Measurements from ENCODE around the gene SMYD2.
"Not testable (repeated sequence)": the region's sequence is repeated elsewhere in the genome, so short reads cannot be mapped to it uniquely, and the experiment has no call there.

SMYD2 gene

DNA sequence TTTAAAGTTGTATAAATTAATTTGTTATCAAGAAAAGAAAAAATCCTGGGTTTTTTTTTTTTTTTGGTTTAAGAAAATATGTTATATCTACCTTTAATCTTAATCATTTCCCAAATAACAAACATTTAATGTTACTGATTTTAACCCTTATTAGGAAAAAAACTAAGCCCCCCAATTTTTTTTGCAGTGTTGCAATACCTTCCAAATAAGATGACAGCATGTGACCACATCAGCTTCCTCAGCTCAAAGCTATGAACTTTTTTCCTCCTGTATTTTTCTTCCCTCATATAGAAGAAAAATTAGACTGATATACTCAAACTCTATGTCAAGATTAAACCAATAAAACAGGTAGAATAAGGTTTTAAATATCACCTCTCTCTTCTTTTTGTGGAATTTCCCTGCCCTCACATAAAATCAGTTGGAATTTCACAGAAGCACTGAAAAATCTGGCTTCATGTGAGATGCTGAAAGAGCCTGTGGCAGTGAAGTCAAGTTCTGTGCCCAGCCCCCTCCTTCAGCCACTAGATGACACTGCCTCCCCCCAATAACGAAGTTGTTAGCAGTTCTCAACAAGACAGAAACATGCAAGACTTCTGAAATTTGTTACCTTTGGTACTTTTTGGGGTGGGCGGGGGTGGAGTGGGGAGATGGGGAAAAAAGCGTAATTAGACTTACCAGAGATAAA, 9.6 kb upstream of the SMYD2 start:
- no peak overlapping the region for H3K4me3 ChIP-seq (ENCODE audit: low read depth, low read length)
- H3K9me3 ChIP-seq (ENCODE audit: control insufficient read depth, low read length) = no peaks in the 10 kb centered on the region
- no peaks in the 10 kb centered on the region for H3K79me2 ChIP-seq
- no peaks in the 10 kb centered on the region for H3K4me1 ChIP-seq
- no peak overlapping the region for H3K27ac ChIP-seq
- no peaks in the 10 kb centered on the region for H3K36me3 ChIP-seq (ENCODE audit: control insufficient read depth, insufficient read depth, low read length)
- TF ChIP-seq CTCF (IDR thresholded peaks at IDR 0.05) = no peak
- no peaks in the 10 kb centered on the region for H3K27me3 ChIP-seq (ENCODE audit: control insufficient read depth, insufficient read depth, low read length)
- H3K9ac ChIP-seq = no peak overlapping the region
- H2AFZ ChIP-seq = no peak overlapping the region
- no peak overlapping the region for H3K4me2 ChIP-seq (ENCODE audit: low read length)

GRCh38 chr1:214271995-214272731, 8.8 kb upstream of the SMYD2 start:
- no peak overlapping the region for H3K27ac ChIP-seq
- H3K9me3 ChIP-seq (ENCODE audit: control insufficient read depth, low read length) = no peaks in the 10 kb centered on the region
- H3K4me2 ChIP-seq (ENCODE audit: low read length) = no peak overlapping the region
- no peaks in the 10 kb centered on the region for H3K79me2 ChIP-seq
- no peak for TF ChIP-seq CTCF (IDR thresholded peaks at IDR 0.05)
- H2AFZ ChIP-seq = no peak overlapping the region
- no peaks in the 10 kb centered on the region for H3K36me3 ChIP-seq (ENCODE audit: control insufficient read depth, insufficient read depth, low read length)
- no peaks in the 10 kb centered on the region for H3K4me1 ChIP-seq
- H3K27me3 ChIP-seq (ENCODE audit: control insufficient read depth, insufficient read depth, low read length) = no peaks in the 10 kb centered on the region
- no peak overlapping the region for H3K4me3 ChIP-seq (ENCODE audit: low read depth, low read length)
- H3K9ac ChIP-seq = no peak overlapping the region

GRCh38 chr1:214272964-214273533, 7.9 kb upstream of the SMYD2 start:
- no peaks in the 10 kb centered on the region for H3K9me3 ChIP-seq (ENCODE audit: control insufficient read depth, low read length)
- no peaks in the 10 kb centered on the region for H3K36me3 ChIP-seq (ENCODE audit: control insufficient read depth, insufficient read depth, low read length)
- no peak overlapping the region for H3K27ac ChIP-seq
- no peak for TF ChIP-seq CTCF (IDR thresholded peaks at IDR 0.05)
- H3K4me2 ChIP-seq (ENCODE audit: low read length) = no peak overlapping the region
- H3K27me3 ChIP-seq (ENCODE audit: control insufficient read depth, insufficient read depth, low read length) = no peaks in the 10 kb centered on the region
- no peaks in the 10 kb centered on the region for H3K4me1 ChIP-seq
- no peak overlapping the region for H3K4me3 ChIP-seq (ENCODE audit: low read depth, low read length)
- H2AFZ ChIP-seq = no peak overlapping the region
- H3K79me2 ChIP-seq = no peaks in the 10 kb centered on the region
- H3K9ac ChIP-seq = no peak overlapping the region

DNA sequence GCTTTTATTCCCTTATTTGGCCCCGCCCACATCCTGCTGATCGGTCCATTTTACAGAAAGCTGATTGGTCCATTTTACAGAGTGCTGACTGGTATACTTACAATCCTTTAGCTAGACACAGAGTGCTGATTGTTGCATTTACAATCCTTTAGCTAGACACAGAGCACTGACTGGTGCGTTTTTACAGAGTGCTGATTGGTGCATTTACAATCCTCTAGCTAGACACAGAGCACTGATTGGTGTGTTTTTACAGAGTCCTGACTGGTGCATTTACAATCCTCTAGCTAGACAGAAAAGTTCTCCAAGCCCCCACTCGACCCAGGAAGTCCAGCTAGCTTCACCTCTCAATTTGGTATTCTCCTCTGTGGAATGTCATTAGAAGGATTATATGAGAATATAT, 5.3 kb upstream of the SMYD2 start:
- H2AFZ ChIP-seq; H3K27ac ChIP-seq; H3K9me3 ChIP-seq (ENCODE audit: control insufficient read depth, low read length); H3K9ac ChIP-seq; H3K4me2 ChIP-seq (ENCODE audit: low read length); H3K4me3 ChIP-seq (ENCODE audit: low read depth, low read length); H3K27me3 ChIP-seq (ENCODE audit: control insufficient read depth, insufficient read depth, low read length); H3K36me3 ChIP-seq (ENCODE audit: control insufficient read depth, insufficient read depth, low read length); H3K79me2 ChIP-seq; H3K4me1 ChIP-seq: not testable (repeated sequence)

DNA sequence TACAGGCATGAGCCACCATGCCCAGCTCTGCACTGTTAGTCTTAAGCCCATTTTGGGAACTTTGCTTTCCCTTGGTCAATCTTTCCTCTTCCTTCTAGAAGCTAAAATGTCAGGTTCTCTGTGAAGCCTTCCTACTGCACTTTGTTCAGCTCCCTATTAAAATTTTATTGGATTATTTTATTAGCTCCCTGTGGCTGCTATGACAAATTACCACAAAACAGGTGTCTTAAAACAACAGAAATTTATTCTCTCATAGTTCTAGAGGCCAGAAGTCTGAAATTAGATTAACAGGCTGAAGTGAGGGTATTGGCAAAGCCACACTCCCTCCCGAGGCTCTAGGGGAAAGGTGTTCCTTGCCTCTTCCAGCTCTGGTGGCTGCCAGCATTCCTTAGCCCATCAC, 4.2 kb upstream of the SMYD2 start:
- Histone ChIP-seq H2AFZ (no peak overlapping the region), H3K79me2 (no peaks in the 10 kb centered on the region), H3K27me3 (ENCODE audit: control insufficient read depth, insufficient read depth, low read length) (no peaks in the 10 kb centered on the region), H3K9me3 (ENCODE audit: control insufficient read depth, low read length) (no peaks in the 10 kb centered on the region), H3K4me1 (no peaks in the 10 kb centered on the region), H3K36me3 (ENCODE audit: control insufficient read depth, insufficient read depth, low read length) (no peaks in the 10 kb centered on the region), H3K27ac (no peak overlapping the region), H3K4me3 (ENCODE audit: low read depth, low read length) (no peak overlapping the region), H3K4me2 (ENCODE audit: low read length) (no peak overlapping the region), H3K9ac (no peak overlapping the region)
- no peak for TF ChIP-seq CTCF (IDR thresholded peaks at IDR 0.05)
